ENCODE data around the gene HSD17B13. TPM values are rescaled to one million over a fixed set of nuclear protein-coding genes. Genes with fewer than 3 reads are reported as not detected.
"Not testable (repeated sequence)": the region's sequence is repeated elsewhere in the genome, so short reads cannot be mapped to it uniquely, and the experiment has no call there.

HSD17B13 gene
- total and polyA plus RNA-seq, 2 experiments from 2014 or later: 0.15 TPM; not detected in 1

- TF ChIP-seq ZNF114 (CRISPR knock-in tag; IDR thresholded peaks at IDR 0.05) (no peak), EZH2phosphoT487 (IDR thresholded peaks at IDR 0.05; ENCODE audit: unreplicated experiment) (no peak), STAT1 (IDR thresholded peaks at IDR 0.05; ENCODE audit: unreplicated experiment) (no peak)
Measured at GRCh38 chr4:87286970-87287369, 35.7 kb downstream of the HSD17B13 start (continued).

GRCh38 chr4:87284268-87284667 is 38.4 kb downstream of the HSD17B13 start:
- H3K4me2 ChIP-seq; H3K27ac ChIP-seq (ENCODE audit: low read depth); H3K9me2 ChIP-seq (ENCODE audit: insufficient read depth); H3K27me3 ChIP-seq (ENCODE audit: insufficient read depth); H2AFZ ChIP-seq; H3K27ac Mint-ChIP-seq; H3K36me3 ChIP-seq (ENCODE audit: insufficient read depth); ATAC-seq; H4K20me1 ChIP-seq (replicated peaks; ENCODE audit: insufficient read depth); H3F3A ChIP-seq (replicated peaks; ENCODE audit: low read depth); H3K4me3 ChIP-seq; DNase-seq (ENCODE audit: low spot score); H3K27me3 Mint-ChIP-seq (ENCODE audit: insufficient read depth, low read depth, poor library complexity); H3K79me2 ChIP-seq (replicated peaks; ENCODE audit: insufficient read depth); H3K4me3 Mint-ChIP-seq; H3K4me1 ChIP-seq (ENCODE audit: insufficient read depth); H3K4me1 Mint-ChIP-seq: not testable (repeated sequence)
- Mint-ChIP-seq H3K9me3 (peaks cover 50% of the 10 kb centered on the region), H3K36me3 (ENCODE audit: low read depth) (peaks cover 25% of the 10 kb centered on the region)

DNA sequence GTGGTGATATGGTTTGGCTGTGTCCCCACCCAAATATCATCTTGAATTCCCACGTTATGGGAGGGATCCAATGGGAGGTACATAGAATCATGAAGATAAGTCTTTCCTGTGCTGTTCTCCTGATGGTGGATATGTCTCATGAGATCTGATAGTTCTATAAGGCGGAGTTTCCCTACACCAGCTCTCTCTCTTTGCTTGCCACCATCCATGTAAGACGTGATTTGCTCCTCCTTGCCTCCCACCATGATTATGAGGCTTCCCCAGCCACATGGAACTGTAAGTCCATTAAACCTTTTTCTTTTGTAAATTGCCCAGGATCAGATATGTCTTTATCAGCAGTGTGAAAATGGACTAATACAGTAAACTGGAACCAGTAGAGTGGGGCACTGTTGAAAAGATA is 39.5 kb downstream of the HSD17B13 start:
- TF ChIP-seq CREB1 (CRISPR knock-in tag; IDR thresholded peaks at IDR 0.05; ENCODE audit: low read depth) (no peak), EZH2 (IDR thresholded peaks at IDR 0.05; ENCODE audit: low read depth, unreplicated experiment) (no peak), ETS1 (IDR thresholded peaks at IDR 0.05) (no peak), NANOG (IDR thresholded peaks at IDR 0.05; ENCODE audit: borderline replicate concordance) (no peak), POLR2AphosphoS5 (IDR thresholded peaks at IDR 0.05; ENCODE audit: low read depth) (no peak), JUNB (IDR thresholded peaks at IDR 0.05; ENCODE audit: unreplicated experiment) (no peak), EZH2phosphoT487 (IDR thresholded peaks at IDR 0.05; ENCODE audit: unreplicated experiment) (no peak)
- TF ChIP-seq, protein P1, sequence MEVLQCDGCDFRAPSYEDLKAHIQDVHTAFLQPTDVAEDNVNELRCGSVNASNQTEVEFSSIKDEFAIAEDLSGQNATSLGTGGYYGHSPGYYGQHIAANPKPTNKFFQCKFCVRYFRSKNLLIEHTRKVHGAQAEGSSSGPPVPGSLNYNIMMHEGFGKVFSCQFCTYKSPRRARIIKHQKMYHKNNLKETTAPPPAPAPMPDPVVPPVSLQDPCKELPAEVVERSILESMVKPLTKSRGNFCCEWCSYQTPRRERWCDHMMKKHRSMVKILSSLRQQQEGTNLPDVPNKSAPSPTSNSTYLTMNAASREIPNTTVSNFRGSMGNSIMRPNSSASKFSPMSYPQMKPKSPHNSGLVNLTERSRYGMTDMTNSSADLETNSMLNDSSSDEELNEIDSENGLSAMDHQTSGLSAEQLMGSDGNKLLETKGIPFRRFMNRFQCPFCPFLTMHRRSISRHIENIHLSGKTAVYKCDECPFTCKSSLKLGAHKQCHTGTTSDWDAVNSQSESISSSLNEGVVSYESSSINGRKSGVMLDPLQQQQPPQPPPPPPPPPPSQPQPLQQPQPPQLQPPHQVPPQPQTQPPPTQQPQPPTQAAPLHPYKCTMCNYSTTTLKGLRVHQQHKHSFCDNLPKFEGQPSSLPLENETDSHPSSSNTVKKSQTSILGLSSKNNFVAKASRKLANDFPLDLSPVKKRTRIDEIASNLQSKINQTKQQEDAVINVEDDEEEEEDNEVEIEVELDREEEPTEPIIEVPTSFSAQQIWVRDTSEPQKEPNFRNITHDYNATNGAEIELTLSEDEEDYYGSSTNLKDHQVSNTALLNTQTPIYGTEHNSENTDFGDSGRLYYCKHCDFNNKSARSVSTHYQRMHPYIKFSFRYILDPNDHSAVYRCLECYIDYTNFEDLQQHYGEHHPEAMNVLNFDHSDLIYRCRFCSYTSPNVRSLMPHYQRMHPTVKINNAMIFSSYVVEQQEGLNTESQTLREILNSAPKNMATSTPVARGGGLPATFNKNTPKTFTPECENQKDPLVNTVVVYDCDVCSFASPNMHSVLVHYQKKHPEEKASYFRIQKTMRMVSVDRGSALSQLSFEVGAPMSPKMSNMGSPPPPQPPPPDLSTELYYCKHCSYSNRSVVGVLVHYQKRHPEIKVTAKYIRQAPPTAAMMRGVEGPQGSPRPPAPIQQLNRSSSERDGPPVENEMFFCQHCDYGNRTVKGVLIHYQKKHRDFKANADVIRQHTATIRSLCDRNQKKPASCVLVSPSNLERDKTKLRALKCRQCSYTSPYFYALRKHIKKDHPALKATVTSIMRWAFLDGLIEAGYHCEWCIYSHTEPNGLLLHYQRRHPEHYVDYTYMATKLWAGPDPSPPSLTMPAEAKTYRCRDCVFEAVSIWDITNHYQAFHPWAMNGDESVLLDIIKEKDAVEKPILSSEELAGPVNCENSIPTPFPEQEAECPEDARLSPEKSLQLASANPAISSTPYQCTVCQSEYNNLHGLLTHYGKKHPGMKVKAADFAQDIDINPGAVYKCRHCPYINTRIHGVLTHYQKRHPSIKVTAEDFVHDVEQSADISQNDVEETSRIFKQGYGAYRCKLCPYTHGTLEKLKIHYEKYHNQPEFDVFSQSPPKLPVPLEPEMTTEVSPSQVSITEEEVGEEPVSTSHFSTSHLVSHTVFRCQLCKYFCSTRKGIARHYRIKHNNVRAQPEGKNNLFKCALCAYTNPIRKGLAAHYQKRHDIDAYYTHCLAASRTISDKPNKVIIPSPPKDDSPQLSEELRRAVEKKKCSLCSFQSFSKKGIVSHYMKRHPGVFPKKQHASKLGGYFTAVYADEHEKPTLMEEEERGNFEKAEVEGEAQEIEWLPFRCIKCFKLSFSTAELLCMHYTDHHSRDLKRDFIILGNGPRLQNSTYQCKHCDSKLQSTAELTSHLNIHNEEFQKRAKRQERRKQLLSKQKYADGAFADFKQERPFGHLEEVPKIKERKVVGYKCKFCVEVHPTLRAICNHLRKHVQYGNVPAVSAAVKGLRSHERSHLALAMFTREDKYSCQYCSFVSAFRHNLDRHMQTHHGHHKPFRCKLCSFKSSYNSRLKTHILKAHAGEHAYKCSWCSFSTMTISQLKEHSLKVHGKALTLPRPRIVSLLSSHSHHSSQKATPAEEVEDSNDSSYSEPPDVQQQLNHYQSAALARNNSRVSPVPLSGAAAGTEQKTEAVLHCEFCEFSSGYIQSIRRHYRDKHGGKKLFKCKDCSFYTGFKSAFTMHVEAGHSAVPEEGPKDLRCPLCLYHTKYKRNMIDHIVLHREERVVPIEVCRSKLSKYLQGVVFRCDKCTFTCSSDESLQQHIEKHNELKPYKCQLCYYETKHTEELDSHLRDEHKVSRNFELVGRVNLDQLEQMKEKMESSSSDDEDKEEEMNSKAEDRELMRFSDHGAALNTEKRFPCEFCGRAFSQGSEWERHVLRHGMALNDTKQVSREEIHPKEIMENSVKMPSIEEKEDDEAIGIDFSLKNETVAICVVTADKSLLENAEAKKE (CRISPR knock-in tag; IDR thresholded peaks at IDR 0.05): no peak
- Mint-ChIP-seq H3K36me3 (ENCODE audit: low read depth) (peaks cover 25% of the 10 kb centered on the region), H3K9me3 (peaks cover 50% of the 10 kb centered on the region), H3K27ac (no peak overlapping the region), H3K27me3 (ENCODE audit: insufficient read depth, low read depth, poor library complexity) (peaks cover 3% of the 10 kb centered on the region), H3K4me3 (no peak overlapping the region), H3K4me1 (no peaks in the 10 kb centered on the region)
- Histone ChIP-seq H3K4me1 (ENCODE audit: insufficient read depth) (no peaks in the 10 kb centered on the region), H3K4me2 (no peak overlapping the region), H2AFZ (no peak overlapping the region), H3K27me3 (ENCODE audit: insufficient read depth) (no peaks in the 10 kb centered on the region), H3K36me3 (ENCODE audit: insufficient read depth) (peaks cover 2% of the 10 kb centered on the region; the same call in 1 of the 2 replicates), H3K27ac (ENCODE audit: low read depth) (no peak overlapping the region), H4K20me1 (replicated peaks; ENCODE audit: insufficient read depth) (no peaks in the 10 kb centered on the region), H3K9me2 (ENCODE audit: insufficient read depth) (peaks cover 10% of the 10 kb centered on the region; the same call in 1 of the 2 replicates), H3F3A (replicated peaks; ENCODE audit: low read depth) (no peaks in the 10 kb centered on the region), H3K79me2 (replicated peaks; ENCODE audit: insufficient read depth) (no peaks in the 10 kb centered on the region), H3K4me3 (no peak overlapping the region)
- DNase-seq (ENCODE audit: low spot score) (no peak), ATAC-seq (no peak)
